Hematopoietic multipotent progenitor cell treated with erythropoietin and hydrocortisone succinate and interleukin-3 and kit ligand, for 17 days (in vitro differentiated cells): ENCODE results near the gene CNN2.
A peak's percentile ranks its signal among the peaks of the same experiment; 100 is the strongest.

Source experiments
- DNase-seq: peaks from one replicate; pipeline ENCODE4 v3.0.0-alpha.2; 2015; ENCODE audit warnings: low spot score

Gene CNN2

GRCh38 chr19:995051-995827, 31.2 kb upstream of the CNN2 start:
- DNase-seq: no peak

- DNase-seq: no peak
Measured at GRCh38 chr19:996051-996838, 30.2 kb upstream of the CNN2 start.

GRCh38 chr19:998064-998463, 28.3 kb upstream of the CNN2 start:
- no peak for DNase-seq

- no peak for DNase-seq
Measured at GRCh38 chr19:999379-999719, 27.1 kb upstream of the CNN2 start.

- DNase-seq: peak; percentile 17
Measured at GRCh38 chr19:1000095-1000494, 26.3 kb upstream of the CNN2 start, which contains the start of gene GRIN3B. TSS of gene GRIN3B (plus strand) at chr19:1000419. CDS start at chr19:1000438, 19 bp downstream.

- DNase-seq: no peak
Measured at GRCh38 chr19:1000591-1001537, 25.5 kb upstream of the CNN2 start.

GRCh38 chr19:1001538-1002166, 24.8 kb upstream of the CNN2 start:
- DNase-seq: peak; percentile 62

GRCh38 chr19:1002600-1002999, 23.8 kb upstream of the CNN2 start:
- DNase-seq: no peak

GRCh38 chr19:1003283-1003682, 23.1 kb upstream of the CNN2 start:
- no peak for DNase-seq

- no peak for DNase-seq
Measured at GRCh38 chr19:1004204-1004802, 22.1 kb upstream of the CNN2 start.

- DNase-seq: no peak
Measured at GRCh38 chr19:1004803-1005664, 21.4 kb upstream of the CNN2 start.

GRCh38 chr19:1006711-1007398, 19.6 kb upstream of the CNN2 start:
- DNase-seq: no peak

- no peak for DNase-seq
Measured at GRCh38 chr19:1007399-1008251, 18.8 kb upstream of the CNN2 start.

- no peak for DNase-seq
Measured at GRCh38 chr19:1008268-1009040, 18.0 kb upstream of the CNN2 start.

- no peak for DNase-seq
Measured at GRCh38 chr19:1009041-1009980, 17.1 kb upstream of the CNN2 start.

GRCh38 chr19:1009981-1010538, 16.3 kb upstream of the CNN2 start:
- no peak for DNase-seq
